Skeletal muscle satellite cell (primary cell): ENCODE data around the gene NCAM2.

Source experiments
- H3K27me3 ChIP-seq: 2 replicates; pipeline ENCODE4 v1.7.0; 2013; ENCODE audit warnings: low read length; ENCODE audit not compliant: control insufficient read depth, insufficient read depth
- H3K36me3 ChIP-seq: 2 replicates; pipeline ENCODE4 v1.7.0; 2013; ENCODE audit warnings: mild to moderate bottlenecking, control low read depth, low read length; ENCODE audit not compliant: insufficient read depth
- H3K4me1 ChIP-seq: 2 replicates; pipeline ENCODE4 v1.7.0; 2013; ENCODE audit warnings: low read length; ENCODE audit not compliant: control insufficient read depth, insufficient read depth
- H3K4me2 ChIP-seq: 2 replicates; pipeline ENCODE4 v1.7.0; 2013; ENCODE audit warnings: mild to moderate bottlenecking, low read length
- H3K4me3 ChIP-seq: 2 replicates; pipeline ENCODE4 v1.7.0; 2013; ENCODE audit warnings: low read length
- H3K9ac ChIP-seq: 2 replicates; pipeline ENCODE4 v1.7.0; 2013; ENCODE audit warnings: mild to moderate bottlenecking, low read depth, low read length, moderate library complexity
- H3K9me3 ChIP-seq: replicated peaks from 2 replicates; pipeline ENCODE4 v1.7.0; 2013; ENCODE audit warnings: mild to moderate bottlenecking, control low read depth, low read length

Gene NCAM2

DNA sequence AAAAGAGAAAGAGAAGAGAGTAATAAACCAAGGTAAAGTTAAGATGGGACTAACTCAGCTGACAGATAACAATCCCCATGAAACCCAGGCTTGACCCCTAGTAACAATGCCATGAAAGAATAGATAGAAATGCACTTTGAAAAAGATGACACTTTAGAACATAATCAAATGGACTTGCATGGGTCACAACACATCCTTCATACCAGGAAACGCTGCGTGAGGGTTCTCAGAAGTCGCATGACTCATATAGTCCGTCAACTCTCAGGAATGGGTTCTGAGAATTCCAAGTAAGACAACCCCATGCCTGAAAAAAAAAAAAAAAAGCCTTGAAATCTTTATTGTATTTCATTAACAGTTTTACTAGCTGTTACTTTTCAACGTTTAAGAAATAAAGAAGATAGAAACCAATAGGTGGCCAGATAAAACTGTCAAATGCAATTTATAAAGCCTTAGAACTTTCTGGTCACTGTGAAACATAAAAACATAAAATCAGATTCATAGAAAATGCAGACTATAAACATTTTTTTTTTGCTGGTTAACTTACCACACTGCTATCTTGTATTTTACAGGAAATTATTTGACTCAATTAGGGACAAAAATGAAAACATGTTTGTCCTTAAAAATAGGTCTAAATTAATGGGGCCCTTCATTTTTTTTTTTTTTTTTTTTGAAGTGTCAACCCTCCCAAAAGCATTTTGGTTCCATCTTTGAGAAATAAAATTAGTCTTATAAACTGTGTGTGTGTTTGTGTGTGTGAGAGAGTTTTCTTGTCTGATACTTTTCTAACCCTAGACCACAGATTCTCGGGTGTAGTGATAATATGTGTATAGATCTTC, 202.1 kb downstream of the NCAM2 start:
- no peaks in the 10 kb centered on the region for H3K27me3 ChIP-seq
- H3K9ac ChIP-seq: peak overlapping the region; percentile 70
- H3K36me3 ChIP-seq: no peaks in the 10 kb centered on the region
- H3K4me3 ChIP-seq: no peak overlapping the region
- no peaks in the 10 kb centered on the region for H3K9me3 ChIP-seq
- peak overlapping the region; percentile 64 for H3K4me2 ChIP-seq
- peaks cover 18% of the 10 kb centered on the region for H3K4me1 ChIP-seq

GRCh38 chr21:21200939-21201615, 202.9 kb downstream of the NCAM2 start:
- Histone ChIP-seq H3K9ac (peak overlapping the region; percentile 70), H3K4me2 (peak overlapping the region; percentile 64), H3K27me3 (no peaks in the 10 kb centered on the region), H3K4me1 (peaks cover 18% of the 10 kb centered on the region), H3K9me3 (no peaks in the 10 kb centered on the region), H3K36me3 (no peaks in the 10 kb centered on the region), H3K4me3 (no peak overlapping the region)

GRCh38 chr21:21203822-21204339, 205.7 kb downstream of the NCAM2 start:
- no peaks in the 10 kb centered on the region for H3K27me3 ChIP-seq
- H3K9ac ChIP-seq: no peak overlapping the region
- H3K4me2 ChIP-seq: no peak overlapping the region
- H3K36me3 ChIP-seq: no peaks in the 10 kb centered on the region
- H3K9me3 ChIP-seq: no peaks in the 10 kb centered on the region
- peaks cover 18% of the 10 kb centered on the region for H3K4me1 ChIP-seq
- H3K4me3 ChIP-seq: no peak overlapping the region

DNA sequence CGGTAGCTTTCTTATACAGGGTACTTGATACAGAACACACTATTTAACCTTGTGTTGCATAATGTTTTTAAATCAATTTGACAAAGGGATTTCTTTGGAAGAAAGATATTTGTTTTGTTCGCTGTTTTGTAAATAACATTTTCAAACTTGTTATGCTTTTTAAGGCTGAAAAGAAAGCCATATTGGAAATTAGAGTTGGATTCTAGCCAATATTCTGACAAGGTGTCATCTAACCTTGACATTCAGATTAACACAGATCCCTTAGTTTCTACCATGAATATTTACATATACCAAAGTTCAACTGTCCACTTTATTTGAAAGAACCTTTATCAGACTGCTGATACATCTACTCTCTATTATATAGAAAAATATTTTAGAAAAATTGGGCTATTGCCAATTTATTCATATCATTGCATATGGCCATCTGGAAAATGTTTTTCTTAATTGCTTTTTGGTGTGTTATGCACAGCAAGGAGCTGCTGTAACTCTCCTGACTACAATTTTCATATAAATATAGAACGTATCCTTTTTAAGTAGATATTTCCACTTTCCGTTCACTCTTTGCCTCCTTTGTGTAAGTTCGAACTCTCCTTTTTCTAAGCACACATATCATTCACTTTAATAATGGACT, 206.3 kb downstream of the NCAM2 start:
- no peak overlapping the region for H3K9ac ChIP-seq
- H3K4me1 ChIP-seq: peaks cover 13% of the 10 kb centered on the region
- no peaks in the 10 kb centered on the region for H3K36me3 ChIP-seq
- no peaks in the 10 kb centered on the region for H3K9me3 ChIP-seq
- H3K4me3 ChIP-seq: no peak overlapping the region
- no peak overlapping the region for H3K4me2 ChIP-seq
- no peaks in the 10 kb centered on the region for H3K27me3 ChIP-seq

- Histone ChIP-seq H3K4me2 (no peak overlapping the region), H3K4me1 (peaks cover 3% of the 10 kb centered on the region), H3K27me3 (no peaks in the 10 kb centered on the region), H3K9ac (no peak overlapping the region), H3K4me3 (no peak overlapping the region), H3K36me3 (no peaks in the 10 kb centered on the region), H3K9me3 (no peaks in the 10 kb centered on the region)
Measured at GRCh38 chr21:21205604-21206003, 207.4 kb downstream of the NCAM2 start.

DNA sequence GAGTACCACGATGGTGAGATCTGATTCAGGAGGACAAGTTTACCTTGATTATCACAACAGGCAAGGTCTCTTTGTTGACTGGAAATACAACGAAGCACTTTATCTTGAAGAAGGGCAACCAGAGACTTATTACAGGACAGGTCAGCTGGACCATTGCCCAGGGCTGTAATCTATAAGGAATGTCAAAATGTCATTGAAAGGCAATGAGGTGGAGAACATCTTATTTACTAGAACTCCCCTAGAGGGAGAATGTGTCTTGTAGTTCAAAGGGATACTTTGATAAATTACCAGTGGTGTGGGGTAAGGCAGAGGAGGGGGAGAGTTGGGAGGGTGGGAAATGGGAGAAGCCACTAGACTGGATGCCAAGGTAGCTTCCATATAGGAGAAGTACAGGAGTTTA, 212.3 kb downstream of the NCAM2 start:
- Histone ChIP-seq H3K36me3 (no peaks in the 10 kb centered on the region), H3K4me1 (no peaks in the 10 kb centered on the region), H3K4me2 (no peak overlapping the region), H3K9ac (no peak overlapping the region), H3K4me3 (no peak overlapping the region), H3K9me3 (no peaks in the 10 kb centered on the region), H3K27me3 (no peaks in the 10 kb centered on the region)

DNA sequence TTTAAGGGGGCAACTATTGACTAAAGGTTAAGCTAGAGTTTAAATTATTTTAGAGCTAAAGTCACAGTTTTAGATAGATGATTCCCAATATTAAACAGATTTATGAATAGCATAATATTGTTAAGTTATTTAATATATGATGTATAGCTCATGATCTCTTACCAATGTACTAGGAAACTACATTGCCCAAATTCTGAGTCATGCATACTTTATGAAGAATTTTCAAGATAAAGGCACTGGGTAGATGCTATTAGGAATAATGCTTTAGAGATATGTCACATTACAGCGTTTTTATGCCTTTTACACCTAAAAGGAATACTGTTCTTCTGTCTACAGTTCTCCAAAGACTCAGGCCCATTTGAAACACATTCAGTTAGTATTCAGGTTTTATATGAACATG, 215.1 kb downstream of the NCAM2 start:
- no peak overlapping the region for H3K4me2 ChIP-seq
- no peaks in the 10 kb centered on the region for H3K4me1 ChIP-seq
- no peaks in the 10 kb centered on the region for H3K27me3 ChIP-seq
- H3K4me3 ChIP-seq: no peak overlapping the region
- no peak overlapping the region for H3K9ac ChIP-seq
- H3K36me3 ChIP-seq: no peaks in the 10 kb centered on the region
- H3K9me3 ChIP-seq: no peaks in the 10 kb centered on the region

DNA sequence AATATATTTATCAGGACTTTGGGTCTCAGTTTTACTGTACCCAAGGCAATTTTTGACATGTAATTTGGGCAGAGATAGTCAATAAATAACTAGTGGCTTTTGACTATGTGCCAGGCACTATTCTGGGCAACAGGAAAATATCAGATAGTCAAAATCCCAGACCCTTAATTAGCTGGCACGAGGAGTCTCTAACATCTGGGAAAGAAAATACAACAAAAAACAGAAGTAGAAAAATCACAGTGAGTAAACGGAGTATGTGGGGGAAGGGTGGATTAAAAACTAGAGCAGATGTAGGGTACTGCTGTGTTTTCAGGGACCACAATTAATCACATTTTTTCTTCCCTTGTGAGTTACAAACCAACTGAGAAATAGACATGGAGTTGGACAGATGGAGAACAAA, 217.8 kb downstream of the NCAM2 start:
- no peak overlapping the region for H3K4me2 ChIP-seq
- H3K9me3 ChIP-seq: no peaks in the 10 kb centered on the region
- no peaks in the 10 kb centered on the region for H3K4me1 ChIP-seq
- no peak overlapping the region for H3K4me3 ChIP-seq
- no peaks in the 10 kb centered on the region for H3K27me3 ChIP-seq
- no peaks in the 10 kb centered on the region for H3K36me3 ChIP-seq
- no peak overlapping the region for H3K9ac ChIP-seq

DNA sequence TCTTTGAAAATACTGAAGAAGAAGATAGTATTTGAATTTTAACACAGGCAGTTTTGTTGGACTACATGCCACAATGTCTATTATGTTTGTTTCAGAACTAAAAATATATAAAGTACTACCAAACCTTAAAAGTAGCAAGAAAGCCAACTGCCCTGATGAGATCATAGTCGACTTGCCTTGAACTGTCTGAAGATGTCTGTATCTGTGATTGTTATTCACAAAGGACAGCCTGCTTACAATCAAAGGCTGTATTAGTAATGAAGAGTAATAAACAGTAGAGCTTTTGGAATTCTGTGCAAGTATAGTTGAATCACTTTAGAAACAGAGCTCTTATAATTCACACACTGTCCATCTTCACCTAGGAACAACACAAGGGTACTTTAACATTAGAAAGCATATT, 228.3 kb downstream of the NCAM2 start:
- Histone ChIP-seq H3K9ac (no peak overlapping the region), H3K36me3 (no peaks in the 10 kb centered on the region), H3K4me1 (no peaks in the 10 kb centered on the region), H3K4me3 (no peak overlapping the region), H3K27me3 (no peaks in the 10 kb centered on the region), H3K4me2 (no peak overlapping the region), H3K9me3 (no peaks in the 10 kb centered on the region)

- Histone ChIP-seq H3K9ac (no peak overlapping the region), H3K4me1 (no peaks in the 10 kb centered on the region), H3K4me2 (no peak overlapping the region), H3K27me3 (no peaks in the 10 kb centered on the region), H3K36me3 (no peaks in the 10 kb centered on the region), H3K4me3 (no peak overlapping the region), H3K9me3 (no peaks in the 10 kb centered on the region)
Measured at GRCh38 chr21:21230672-21231071, 232.5 kb downstream of the NCAM2 start.

DNA sequence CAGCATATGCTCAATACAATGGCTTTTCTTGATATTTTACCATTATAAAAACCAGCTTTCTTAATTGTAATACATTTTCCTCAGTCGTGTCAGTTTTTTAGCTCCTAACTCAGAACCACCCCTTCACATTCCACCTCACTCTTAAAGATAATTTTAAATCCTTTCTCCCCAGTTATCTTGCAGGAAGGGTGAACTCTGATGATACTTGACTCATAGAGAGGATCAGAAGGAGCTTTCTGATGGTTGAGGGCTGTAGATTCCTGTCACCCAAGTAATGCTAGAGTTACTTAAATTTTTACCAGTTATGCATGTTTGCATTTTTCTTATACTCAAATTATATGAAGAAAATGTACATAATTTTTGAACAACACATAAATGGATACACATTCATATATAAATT, 233.7 kb downstream of the NCAM2 start:
- Histone ChIP-seq H3K4me1 (no peaks in the 10 kb centered on the region), H3K9me3 (no peaks in the 10 kb centered on the region), H3K36me3 (no peaks in the 10 kb centered on the region), H3K27me3 (no peaks in the 10 kb centered on the region), H3K9ac (no peak overlapping the region), H3K4me3 (no peak overlapping the region), H3K4me2 (no peak overlapping the region)
